GM10266 (cell line): ENCODE results near the gene SMAD3.

Source experiments
- DNase-seq: peaks from one replicate; pipeline ENCODE4 v3.0.0; 2012; ENCODE audit errors: extremely low spot score
- CTCF ChIP-seq: IDR thresholded peaks from 2 replicates; pipeline ENCODE4 v1.5.1; 2012; ENCODE audit warnings: mild to moderate bottlenecking, low read depth; ENCODE audit not compliant: control insufficient read depth, insufficient read depth; ENCODE audit errors: missing control alignments

The SMAD3 gene

DNA sequence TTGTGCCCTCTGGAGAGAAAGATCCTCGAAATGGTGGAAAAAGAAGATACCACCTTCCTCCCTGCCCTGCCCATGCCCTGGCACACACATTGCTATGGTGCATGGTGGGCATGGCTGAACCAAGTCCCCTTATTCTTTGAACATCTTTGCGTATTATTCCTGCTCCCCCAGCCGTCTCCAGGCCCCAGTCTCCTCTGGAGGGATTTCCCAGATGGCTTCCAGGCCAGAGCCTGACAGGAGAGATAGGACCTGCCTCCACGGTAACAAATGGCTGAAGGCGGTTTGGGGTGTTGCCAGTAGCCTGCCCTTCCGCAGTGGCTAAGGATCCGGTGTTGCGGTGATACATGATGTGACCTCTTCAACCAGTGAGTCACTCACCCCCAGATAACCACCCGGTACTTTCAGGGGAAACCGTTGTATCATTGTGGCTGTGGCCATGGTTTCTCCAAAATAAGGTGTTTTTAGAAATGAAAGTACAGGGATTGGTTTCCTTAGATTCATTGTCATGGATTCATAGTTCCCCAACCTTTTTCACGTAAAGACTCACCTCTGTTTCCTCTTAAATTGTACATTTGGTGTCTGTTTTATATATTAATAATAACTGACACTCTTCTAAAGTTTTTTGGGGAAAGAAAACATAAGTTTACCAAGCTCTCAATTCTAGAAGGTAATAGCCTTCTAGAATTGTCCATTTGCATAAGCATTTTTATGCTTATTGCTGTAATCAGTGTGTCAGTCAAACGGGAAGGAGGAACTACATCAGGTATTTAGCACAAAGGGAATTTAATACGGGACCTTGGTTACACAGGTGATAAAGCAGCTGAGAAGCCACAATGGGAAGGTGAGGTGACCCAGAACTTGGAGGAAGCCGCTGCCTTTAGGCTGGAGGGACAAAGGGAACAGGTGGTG is 25.9 kb downstream of the SMAD3 start:
- no peak for TF ChIP-seq CTCF

DNA sequence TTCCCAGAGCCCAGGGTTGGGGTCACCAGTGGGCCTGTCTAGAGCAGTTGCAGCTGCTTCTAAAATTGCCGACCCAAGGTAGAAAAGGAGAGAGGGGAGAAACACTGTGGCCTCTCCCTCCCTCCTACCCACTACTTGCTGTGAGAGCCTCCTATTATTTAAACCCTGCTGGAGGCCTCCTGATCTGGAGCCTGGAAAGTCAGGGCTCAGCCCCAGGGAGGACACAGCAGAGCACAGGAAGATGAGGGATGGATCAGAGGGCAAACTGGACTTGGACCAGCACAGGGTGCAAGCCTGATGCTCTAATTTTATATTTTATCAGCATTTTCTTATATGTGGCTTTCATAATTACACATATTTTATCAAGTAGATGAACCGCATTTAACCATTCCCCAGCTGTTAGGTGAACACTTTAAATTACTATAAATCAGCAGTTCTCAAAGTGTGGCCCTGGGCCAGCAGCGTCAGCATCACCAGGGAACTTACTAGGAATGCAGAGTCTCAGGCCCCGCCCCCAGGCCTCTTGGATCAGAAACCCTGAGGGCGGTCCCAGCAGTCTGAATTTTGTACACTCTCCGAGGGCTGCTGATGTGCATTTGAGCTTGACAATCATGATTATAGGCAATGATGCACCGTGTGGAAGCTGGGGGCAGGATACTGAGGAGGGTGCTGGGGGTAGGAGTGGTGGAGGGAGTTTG is 26.7 kb downstream of the SMAD3 start:
- no peak for DNase-seq
- no peak for TF ChIP-seq CTCF

More for the DNA sequence above, 25.9 kb downstream of the SMAD3 start:
- DNase-seq: peak; percentile 51

DNA sequence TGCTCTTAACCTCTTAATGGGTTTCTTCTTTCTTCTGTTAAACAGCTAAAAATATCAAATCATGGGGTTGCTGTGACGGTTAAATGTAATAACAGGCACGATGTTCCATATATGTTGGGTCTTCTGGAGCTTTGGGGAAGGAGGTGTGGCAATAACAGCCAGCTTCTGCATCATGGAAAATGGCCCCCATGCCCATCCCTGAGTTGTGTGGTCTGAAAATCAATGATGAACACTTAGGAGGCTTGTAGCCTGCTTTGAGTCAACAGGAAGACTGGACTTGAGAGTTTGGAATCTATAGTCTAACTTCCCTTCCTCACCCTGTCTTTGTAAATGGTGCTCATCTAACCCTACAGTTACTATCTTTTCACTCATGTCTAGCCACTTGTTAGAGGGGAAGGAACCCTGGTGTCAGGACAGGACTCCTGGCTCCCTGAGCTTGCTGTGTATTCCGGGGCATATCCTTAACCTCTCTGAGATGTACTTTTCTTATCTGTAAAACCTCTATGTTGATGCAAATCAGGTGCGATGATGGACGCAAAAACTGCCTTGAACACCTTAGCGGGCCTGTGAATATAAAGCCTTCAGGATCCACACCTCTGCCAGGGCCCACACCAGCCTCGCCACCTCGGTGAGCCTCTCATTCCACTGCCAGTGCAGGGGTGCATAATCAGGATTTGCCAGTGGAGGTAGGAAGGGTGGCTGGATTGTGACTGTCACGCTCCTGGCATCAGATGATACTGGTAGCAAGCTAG is 27.5 kb downstream of the SMAD3 start:
- TF ChIP-seq CTCF: no peak
- no peak for DNase-seq

GRCh38 chr15:67093504-67093862 is 28.1 kb downstream of the SMAD3 start:
- no peak for TF ChIP-seq CTCF

GRCh38 chr15:67094001-67094826 is 28.8 kb downstream of the SMAD3 start:
- no peak for TF ChIP-seq CTCF
- no peak for DNase-seq

More at GRCh38 chr15:67093504-67093862, 28.1 kb downstream of the SMAD3 start:
- DNase-seq: no peak

- no peak for DNase-seq
These were observed 30.5 kb downstream of the SMAD3 start for GRCh38 chr15:67095912-67096311.

More at GRCh38 chr15:67095912-67096311, 30.5 kb downstream of the SMAD3 start:
- TF ChIP-seq CTCF: no peak
